ENCODE data around the gene MARCHF4. TPM values are rescaled to one million over a fixed set of nuclear protein-coding genes. Genes with fewer than 3 reads are reported as not detected.

The MARCHF4 gene
- total RNA-seq, 1 experiment from 2014 or later: 0.26 TPM

DNA sequence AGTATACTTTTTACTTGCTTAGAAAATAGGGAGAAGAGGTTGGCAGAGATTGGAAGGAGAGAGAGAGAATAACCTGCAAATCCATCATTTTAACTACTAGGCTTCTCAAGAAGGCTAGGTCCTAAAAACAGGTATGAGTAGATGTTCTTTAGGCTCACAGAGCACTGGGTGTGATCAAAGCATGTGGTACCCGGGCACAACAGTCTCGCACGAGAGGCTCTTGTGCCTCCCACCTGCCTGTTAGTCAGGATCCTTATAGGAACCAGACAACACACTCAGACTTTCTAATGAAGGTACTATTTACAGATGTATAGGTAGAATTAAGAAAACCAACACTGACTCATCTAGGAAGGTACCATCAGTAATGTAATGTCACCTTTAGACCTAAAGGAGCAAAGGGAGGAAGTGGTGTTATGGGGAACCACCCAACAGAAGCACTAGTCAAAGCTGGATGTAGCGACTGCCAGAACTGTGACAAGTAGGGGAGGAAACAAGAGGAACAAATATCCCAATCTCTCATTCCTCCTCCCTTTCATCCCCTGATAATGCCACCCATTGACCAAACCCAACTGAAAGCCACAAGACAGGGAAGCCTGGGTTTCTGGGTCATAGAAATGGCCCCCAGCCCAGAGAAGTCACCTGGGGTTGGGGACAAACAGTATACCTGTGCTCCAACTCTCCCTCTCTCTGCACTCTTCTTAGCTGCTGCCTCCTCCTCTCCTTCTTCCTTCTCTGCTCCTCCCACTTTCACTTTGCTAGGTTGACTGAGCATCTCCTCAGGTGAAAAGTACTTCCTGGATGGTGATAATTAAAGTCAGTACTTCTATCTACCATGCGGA lies 16.0 kb upstream of the MARCHF4 start:
- Histone ChIP-seq H3K79me2 (ENCODE audit: insufficient read depth, low read length) (no peaks in the 10 kb centered on the region), H3K14ac (ENCODE audit: insufficient read depth, low read length) (no peak overlapping the region), H3K23me2 (ENCODE audit: insufficient read length, low read depth, low read length, poor library complexity, severe bottlenecking) (no peaks in the 10 kb centered on the region), H2AK5ac (ENCODE audit: insufficient read length, low read length) (no peak overlapping the region), H2BK12ac (ENCODE audit: insufficient read length, low read depth, low read length) (no peak overlapping the region), H4K20me1 (ENCODE audit: control insufficient read depth, insufficient read depth, insufficient read length) (no peaks in the 10 kb centered on the region), H3K79me1 (ENCODE audit: insufficient read depth, low read depth, low read length, poor library complexity, severe bottlenecking) (no peaks in the 10 kb centered on the region), H3K4me1 (ENCODE audit: insufficient read depth, low read length) (peaks cover 3% of the 10 kb centered on the region), H2AFZ (ENCODE audit: low read length) (no peak overlapping the region), H2BK5ac (ENCODE audit: insufficient read length, low read length) (no peak overlapping the region), H3K27me3 (ENCODE audit: insufficient read depth, low read length) (no peaks in the 10 kb centered on the region), H2BK120ac (ENCODE audit: low read depth, low read length, poor library complexity, severe bottlenecking) (no peak overlapping the region), H4K8ac (replicated peaks; ENCODE audit: insufficient read length, low read depth, low read length) (no peak overlapping the region), H2BK20ac (ENCODE audit: low read depth, low read length, poor library complexity, severe bottlenecking) (no peak overlapping the region), H2BK15ac (ENCODE audit: low read depth, low read length) (no peak overlapping the region), H4K91ac (ENCODE audit: insufficient read length, low read depth, low read length) (no peak overlapping the region), H3K27ac (ENCODE audit: insufficient read length, low read depth, low read length) (no peak overlapping the region), H3K4me2 (ENCODE audit: insufficient read depth, insufficient read length, low read length) (no peak overlapping the region), H4K5ac (ENCODE audit: insufficient read length, low read depth, low read length) (no peak overlapping the region), H3T11ph (ENCODE audit: low read length) (no peak overlapping the region), H3K23ac (ENCODE audit: insufficient read length, low read depth, low read length) (no peak overlapping the region), H3K56ac (ENCODE audit: insufficient read length, low read depth, low read length) (no peak overlapping the region), H3K4ac (ENCODE audit: low read depth, low read length) (no peak overlapping the region), H3K9me3 (ENCODE audit: control insufficient read depth, low read depth, low read length) (no peaks in the 10 kb centered on the region), H3K18ac (ENCODE audit: insufficient read length, low read depth, low read length) (no peak overlapping the region), H3K9ac (ENCODE audit: extremely low read depth, insufficient read length, low read length) (no peak overlapping the region)
- H3K36me3 Mint-ChIP-seq (ENCODE audit: insufficient read depth in 1 of 3, low read depth in 3 of 3): no peaks in the 10 kb centered on the region; a peak in 2 of 7 replicates
- no peaks in the 10 kb centered on the region for H3K9me3 Mint-ChIP-seq
- H3K4me1 Mint-ChIP-seq: peaks cover 18 to 20% of the 10 kb centered on the region in 2 experiments; a peak in 3 of 4 replicates
- no peak for DNase-seq
- H3K27ac Mint-ChIP-seq: no peak overlapping the region
- H3K27me3 Mint-ChIP-seq (ENCODE audit: low read depth): peaks cover 4% of the 10 kb centered on the region; the same call in 1 of the 2 replicates
- WGBS (ENCODE audit: extremely low coverage, insufficient read length, low lambda C conversion rate): no CpG with 5 or more reads among the region's 5 CpGs
- no peak overlapping the region for H3K4me3 Mint-ChIP-seq
- TF ChIP-seq, protein P1, sequence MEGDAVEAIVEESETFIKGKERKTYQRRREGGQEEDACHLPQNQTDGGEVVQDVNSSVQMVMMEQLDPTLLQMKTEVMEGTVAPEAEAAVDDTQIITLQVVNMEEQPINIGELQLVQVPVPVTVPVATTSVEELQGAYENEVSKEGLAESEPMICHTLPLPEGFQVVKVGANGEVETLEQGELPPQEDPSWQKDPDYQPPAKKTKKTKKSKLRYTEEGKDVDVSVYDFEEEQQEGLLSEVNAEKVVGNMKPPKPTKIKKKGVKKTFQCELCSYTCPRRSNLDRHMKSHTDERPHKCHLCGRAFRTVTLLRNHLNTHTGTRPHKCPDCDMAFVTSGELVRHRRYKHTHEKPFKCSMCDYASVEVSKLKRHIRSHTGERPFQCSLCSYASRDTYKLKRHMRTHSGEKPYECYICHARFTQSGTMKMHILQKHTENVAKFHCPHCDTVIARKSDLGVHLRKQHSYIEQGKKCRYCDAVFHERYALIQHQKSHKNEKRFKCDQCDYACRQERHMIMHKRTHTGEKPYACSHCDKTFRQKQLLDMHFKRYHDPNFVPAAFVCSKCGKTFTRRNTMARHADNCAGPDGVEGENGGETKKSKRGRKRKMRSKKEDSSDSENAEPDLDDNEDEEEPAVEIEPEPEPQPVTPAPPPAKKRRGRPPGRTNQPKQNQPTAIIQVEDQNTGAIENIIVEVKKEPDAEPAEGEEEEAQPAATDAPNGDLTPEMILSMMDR (conservative IDR thresholded peaks at IDR 0.05): no peak
